GM18502 (cell line): ENCODE data around the gene OSTM1.

Experiments
- ATAC-seq: cut with Tn5 transposase; IDR thresholded peaks from one replicate; pipeline ENCODE4 v1.9.1; 2021; ENCODE audit warnings: mild to moderate bottlenecking; ENCODE audit not compliant: unreplicated experiment, poor library complexity

The OSTM1 gene

DNA sequence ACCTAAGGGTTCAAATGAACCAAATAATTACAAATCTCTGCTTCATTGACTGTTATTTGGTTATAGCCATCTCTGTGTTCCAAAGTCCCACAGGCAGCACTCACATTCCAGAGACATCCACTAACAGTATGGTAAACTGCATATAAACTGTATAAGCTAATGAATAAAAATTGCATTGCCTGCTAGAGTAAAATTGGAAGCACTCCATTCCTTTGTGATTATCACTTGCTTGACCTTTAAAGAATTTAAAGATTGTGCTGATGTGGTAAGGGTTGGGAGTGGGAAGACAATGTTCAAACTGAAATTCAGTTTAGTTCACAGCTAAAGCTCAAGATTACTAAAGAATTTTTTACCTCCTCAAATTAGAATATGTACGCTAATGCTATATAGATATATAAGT lies 31.0 kb upstream of the OSTM1 start:
- ATAC-seq = no peak

- ATAC-seq = no peak
Measured at GRCh38 chr6:108102965-108103364, 28.4 kb upstream of the OSTM1 start.

GRCh38 chr6:108100003-108100402 lies 25.5 kb upstream of the OSTM1 start:
- ATAC-seq = no peak

DNA sequence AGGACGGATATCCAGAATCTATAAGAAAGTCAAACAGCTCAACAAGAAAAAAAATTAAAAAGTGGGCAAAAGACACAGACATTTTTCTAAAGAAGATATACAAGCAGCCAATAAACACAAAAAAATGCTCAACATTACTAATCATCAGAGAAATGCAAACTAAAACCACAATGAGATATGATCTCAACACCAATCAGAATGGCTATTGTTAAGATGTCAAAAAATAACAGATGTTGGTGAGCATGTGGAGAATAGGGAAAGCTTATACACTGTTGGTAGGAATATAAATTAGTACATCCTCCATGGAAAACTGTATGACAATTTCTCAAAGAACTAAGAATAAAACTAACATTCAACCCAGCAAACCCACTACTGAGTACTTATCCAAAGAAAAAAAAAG lies 23.3 kb upstream of the OSTM1 start:
- no peak for ATAC-seq

DNA sequence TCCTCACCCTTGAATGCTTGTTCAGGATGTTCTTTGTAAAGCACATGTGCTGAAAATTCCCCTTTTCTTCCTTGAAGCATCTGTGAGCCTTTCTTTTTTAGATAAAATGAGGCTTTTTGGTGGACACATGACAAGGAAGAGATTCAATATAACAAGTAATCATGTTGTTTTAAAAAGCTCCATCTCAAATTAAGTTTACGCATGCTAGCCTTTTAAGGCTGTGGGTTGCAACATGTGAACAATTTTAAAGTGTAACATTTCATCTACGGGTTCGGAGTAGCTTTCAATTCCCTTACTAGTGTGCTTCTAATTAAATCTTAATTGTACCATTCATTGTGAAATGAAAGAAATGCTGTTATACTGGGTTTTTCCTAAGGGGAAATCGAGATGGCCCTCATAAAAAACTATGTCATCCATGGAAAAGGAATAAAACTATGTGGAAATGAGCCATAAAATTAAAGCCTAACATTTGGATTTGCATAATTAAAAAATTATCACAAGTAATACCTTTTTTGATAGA lies 19.3 kb upstream of the OSTM1 start:
- ATAC-seq = no peak

GRCh38 chr6:108091288-108091687 lies 16.7 kb upstream of the OSTM1 start:
- no peak for ATAC-seq

GRCh38 chr6:108083349-108083748 lies 8.8 kb upstream of the OSTM1 start:
- ATAC-seq = no peak

GRCh38 chr6:108082539-108082938 lies 8.0 kb upstream of the OSTM1 start:
- ATAC-seq = no peak

DNA sequence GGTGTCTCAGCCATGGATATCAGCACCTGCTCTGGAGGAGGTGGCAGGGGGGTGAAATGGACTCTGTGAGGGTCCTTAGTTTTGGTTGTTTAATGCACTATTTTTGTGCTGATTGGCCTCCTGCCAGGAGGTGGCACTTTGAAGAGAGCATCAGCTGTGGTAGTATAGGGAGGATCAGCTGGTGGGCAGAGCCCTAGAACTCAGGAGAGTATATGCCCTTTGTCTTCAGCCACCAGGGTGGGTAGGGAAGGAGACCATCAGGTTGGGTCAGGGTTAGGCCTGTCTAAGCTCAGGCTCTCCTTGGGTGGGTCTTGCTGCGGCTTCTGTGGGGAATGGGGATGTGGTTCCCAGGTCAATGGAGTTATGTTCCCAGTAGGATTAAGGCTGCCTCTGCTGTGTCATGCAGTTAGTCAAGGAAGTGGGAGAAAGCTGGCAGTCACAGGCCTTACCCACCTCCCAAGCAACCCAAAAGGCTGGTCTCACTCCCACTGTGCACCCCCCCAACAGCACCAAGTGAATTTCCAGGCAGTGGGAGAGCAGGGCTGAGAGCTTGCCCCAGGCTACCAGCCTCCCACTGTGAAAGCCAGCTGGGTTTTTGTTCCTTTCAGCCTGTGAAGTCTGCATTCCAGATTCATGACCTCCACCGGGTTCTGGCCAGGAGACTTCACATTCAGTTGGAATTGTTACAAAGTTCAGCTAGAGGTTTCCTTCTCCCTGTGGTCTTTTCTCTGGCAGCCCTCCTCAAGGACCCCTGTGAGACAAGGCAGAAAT lies 5.7 kb upstream of the OSTM1 start:
- ATAC-seq = no peak

- no peak for ATAC-seq
Measured at GRCh38 chr6:108078191-108078590, 3.6 kb upstream of the OSTM1 start.

GRCh38 chr6:108074057-108074358 lies 533 bp downstream of the OSTM1 start:
- peak; percentile 48 for ATAC-seq

DNA sequence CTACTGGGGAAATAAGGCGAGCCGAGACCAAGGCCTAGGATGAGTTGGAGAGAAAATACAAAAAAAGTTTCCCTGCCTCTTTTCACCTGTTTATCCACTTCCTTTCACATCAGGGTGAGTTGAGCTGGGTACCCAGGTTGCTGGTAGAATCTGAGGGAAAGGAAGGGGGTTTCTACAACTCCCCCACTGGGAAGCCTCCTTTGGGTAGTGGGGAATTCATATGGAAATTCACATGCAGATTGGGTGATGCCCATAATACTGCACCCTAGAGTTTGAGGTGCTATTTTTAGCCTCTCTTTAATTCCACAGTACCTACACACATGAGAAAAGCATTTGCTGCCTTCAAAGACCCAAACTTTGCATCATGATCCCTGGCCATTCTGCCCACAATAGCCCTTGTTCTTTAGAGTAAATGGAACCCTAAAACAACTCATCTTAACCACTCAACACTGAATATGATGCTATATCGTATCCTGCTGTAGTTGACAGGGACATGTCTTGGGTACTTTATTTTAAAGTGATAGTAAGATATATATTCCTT lies 2.7 kb downstream of the OSTM1 start:
- no peak for ATAC-seq

- peak; percentile 83 for ATAC-seq
Measured at GRCh38 chr6:108068618-108069017, 5.9 kb downstream of the OSTM1 start.

- ATAC-seq = no peak
Measured at GRCh38 chr6:108068182-108068581, 6.4 kb downstream of the OSTM1 start.

DNA sequence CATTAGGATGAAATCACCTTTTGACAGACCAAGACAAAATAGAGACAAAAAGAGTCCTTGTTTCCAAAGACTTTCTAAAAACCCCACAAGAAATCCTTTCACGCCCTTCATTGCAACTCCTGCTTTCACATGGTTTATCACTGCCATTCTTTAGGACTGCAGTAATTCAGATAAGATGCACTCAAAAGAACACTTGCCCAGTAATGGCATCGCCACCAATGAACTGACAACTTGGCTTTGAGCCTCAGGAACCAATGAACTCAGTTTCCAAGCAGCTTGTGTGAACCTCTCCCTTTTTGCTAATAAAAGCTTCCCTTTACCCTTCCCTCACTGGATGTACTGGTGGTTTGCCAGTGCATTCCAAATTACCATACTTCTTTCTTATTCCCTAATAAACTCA lies 21.8 kb downstream of the OSTM1 start:
- ATAC-seq = no peak

DNA sequence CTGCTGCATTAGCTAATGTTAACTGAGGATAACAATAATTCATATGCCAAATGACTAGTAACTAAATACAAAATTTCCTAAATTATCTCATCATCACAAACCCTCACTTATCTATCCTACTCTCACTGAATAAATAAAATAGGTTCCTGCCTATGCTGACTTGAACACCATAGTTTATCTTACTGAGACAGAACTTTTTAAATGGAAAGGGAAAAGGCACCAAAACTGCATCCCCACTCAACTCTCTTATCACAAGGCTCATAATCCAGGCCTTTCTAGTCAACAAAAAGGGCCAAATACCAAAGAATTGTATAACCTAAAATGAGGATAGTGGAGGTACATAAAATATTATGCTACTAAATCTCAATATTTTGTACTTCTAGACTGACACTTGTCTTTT lies 23.1 kb downstream of the OSTM1 start:
- ATAC-seq = no peak

DNA sequence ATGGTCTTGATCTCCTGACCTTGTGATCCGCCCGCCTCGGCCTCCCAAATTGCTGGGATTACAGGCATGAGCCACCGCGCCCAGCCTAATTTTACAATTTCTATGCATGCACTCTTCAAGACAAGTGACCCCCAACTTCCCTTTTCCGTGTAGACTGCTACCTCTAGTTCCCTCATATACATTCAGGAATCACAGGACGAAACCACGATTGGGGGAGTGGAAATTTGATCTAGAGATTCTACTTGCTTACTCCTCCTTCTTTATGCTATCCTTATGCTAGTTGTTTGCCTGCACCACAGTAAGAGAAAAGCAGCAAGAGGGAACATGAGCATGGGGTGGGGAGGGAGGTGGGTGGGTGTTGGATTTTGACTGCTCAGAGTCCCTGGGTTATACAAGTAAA lies 34.9 kb downstream of the OSTM1 start:
- no peak for ATAC-seq

DNA sequence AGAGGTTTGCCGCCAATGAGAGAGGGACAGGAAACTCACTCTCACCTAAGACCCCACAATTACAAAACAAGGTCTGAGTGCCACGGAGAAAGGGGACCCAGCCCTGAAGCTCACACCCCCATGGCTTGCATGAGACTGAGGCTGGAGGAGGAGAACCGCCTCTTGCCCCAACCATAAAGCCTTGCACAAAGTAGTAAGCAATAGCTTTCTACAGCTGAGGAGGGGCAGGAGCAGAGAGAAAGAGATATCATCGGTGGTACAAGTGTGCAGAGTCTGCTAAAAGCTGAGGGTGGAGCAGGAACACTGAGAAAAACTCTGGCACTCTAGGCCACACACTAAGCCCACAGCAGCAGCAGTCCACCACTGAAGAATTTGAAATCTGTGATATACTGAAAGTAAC lies 37.7 kb downstream of the OSTM1 start:
- no peak for ATAC-seq

DNA sequence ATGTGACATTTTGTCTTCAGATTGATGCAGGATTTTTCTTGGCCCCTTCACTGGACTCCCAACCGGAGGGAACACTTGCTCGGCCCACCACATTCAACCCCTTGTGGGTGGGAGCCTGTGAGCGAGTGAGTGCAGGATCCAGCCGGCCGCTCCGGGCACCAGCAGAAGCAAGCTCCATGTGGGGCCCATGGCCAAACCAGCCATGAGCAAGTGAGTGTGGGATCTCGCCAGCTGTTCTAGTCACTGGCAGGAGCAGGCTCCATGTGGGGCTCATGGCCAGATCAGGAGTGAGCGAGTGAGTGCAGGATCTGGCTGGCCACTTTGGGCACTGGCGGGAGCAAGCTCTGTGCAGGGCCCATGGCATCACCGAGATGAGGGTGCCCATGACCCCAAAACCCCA lies 42.6 kb downstream of the OSTM1 start:
- no peak for ATAC-seq

DNA sequence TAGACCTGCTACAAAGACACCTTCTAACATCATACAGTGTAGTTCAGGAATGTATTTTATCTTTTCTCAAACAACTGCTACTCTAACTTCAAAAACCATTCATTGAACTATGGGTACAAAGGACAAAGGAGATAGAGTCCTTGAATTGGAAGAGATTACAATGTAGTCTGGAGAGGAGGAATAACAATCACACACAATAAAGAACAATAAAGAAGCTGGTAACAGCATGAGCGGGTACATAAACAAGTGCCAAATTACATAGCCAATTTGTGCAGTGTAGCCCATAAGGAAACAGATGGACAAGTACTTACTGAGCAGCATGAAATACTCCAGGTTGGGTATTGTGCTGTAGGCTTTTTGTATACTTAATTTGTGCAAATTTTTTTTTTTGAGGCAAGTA lies 44.3 kb downstream of the OSTM1 start:
- no peak for ATAC-seq

- ATAC-seq = no peak
Measured at GRCh38 chr6:108029226-108029921, 45.2 kb downstream of the OSTM1 start.

GRCh38 chr6:108027594-108027993 lies 46.9 kb downstream of the OSTM1 start:
- no peak for ATAC-seq
